Measurements from ENCODE around the gene THRB.

DNA sequence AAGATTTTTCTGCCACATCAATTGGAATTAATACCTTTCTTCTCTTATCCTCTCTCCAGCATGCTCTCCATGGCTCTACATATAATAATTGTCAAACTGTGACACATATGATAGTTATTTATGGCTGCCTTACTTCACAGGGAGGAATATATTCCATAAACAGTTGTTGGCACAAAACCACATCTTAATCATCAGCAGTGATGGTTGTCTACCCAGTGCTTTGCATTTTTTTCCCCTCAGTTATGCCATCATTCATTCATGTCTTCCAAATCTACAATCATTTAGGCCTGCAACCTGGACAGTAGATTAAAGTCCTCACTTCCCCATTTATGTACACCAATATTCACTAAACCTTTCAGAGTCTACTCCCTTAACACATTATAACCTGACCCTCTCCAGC is 107.7 kb downstream of the THRB start:
- TF ChIP-seq, protein P1, sequence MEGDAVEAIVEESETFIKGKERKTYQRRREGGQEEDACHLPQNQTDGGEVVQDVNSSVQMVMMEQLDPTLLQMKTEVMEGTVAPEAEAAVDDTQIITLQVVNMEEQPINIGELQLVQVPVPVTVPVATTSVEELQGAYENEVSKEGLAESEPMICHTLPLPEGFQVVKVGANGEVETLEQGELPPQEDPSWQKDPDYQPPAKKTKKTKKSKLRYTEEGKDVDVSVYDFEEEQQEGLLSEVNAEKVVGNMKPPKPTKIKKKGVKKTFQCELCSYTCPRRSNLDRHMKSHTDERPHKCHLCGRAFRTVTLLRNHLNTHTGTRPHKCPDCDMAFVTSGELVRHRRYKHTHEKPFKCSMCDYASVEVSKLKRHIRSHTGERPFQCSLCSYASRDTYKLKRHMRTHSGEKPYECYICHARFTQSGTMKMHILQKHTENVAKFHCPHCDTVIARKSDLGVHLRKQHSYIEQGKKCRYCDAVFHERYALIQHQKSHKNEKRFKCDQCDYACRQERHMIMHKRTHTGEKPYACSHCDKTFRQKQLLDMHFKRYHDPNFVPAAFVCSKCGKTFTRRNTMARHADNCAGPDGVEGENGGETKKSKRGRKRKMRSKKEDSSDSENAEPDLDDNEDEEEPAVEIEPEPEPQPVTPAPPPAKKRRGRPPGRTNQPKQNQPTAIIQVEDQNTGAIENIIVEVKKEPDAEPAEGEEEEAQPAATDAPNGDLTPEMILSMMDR (IDR thresholded peaks at IDR 0.05; ENCODE audit: extremely low read depth in 1 of 2, insufficient read depth in 1 of 2, low read depth in 1 of 2, low read length in 2 of 2): no peak
- TF ChIP-seq POLR2AphosphoS5 (IDR thresholded peaks at IDR 0.05; ENCODE audit: insufficient read depth, low read depth, low read length) (no peak), POLR2A (IDR thresholded peaks at IDR 0.05; ENCODE audit: low read depth, low read length) (no peak), EZH2 (IDR thresholded peaks at IDR 0.05; ENCODE audit: borderline replicate concordance, low read depth, low read length, severe bottlenecking) (no peak), JUN (IDR thresholded peaks at IDR 0.05; ENCODE audit: borderline replicate concordance, insufficient read depth, insufficient read length, low read depth) (no peak), MYC (IDR thresholded peaks at IDR 0.05; ENCODE audit: low read depth, low read length) (no peak), GATA2 (IDR thresholded peaks at IDR 0.05; ENCODE audit: insufficient read depth, insufficient read length, low read depth, low read length) (no peak)
- TF ChIP-seq, protein P2, sequence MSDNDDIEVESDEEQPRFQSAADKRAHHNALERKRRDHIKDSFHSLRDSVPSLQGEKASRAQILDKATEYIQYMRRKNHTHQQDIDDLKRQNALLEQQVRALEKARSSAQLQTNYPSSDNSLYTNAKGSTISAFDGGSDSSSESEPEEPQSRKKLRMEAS (IDR thresholded peaks at IDR 0.05; ENCODE audit: insufficient read depth, insufficient read length): no peak

Measured in endothelial cell of umbilical vein (primary cell).